Measurements from ENCODE around the gene CYTH1.

GRCh38 chr17:78641666-78642065 lies 140.4 kb downstream of the CYTH1 start:
- TF ChIP-seq POLR2AphosphoS5 (IDR thresholded peaks at IDR 0.05; ENCODE audit: low read depth, low read length) (no peak), CTCF (IDR thresholded peaks at IDR 0.05) (no peak), TCF7L2 (IDR thresholded peaks at IDR 0.05; ENCODE audit: low read depth, low read length) (no peak)
